ENCODE results near the gene OR2D2. TPM values are rescaled to one million over a fixed set of nuclear protein-coding genes. Genes with fewer than 3 reads are reported as not detected.
A peak's percentile ranks its signal among the peaks of the same experiment; 100 is the strongest.
"Not testable (repeated sequence)": the region's sequence is repeated elsewhere in the genome, so short reads cannot be mapped to it uniquely, and the experiment has no call there.

Gene OR2D2
- total RNA-seq, 1 donor from 2014 or later: 0.44 TPM

DNA sequence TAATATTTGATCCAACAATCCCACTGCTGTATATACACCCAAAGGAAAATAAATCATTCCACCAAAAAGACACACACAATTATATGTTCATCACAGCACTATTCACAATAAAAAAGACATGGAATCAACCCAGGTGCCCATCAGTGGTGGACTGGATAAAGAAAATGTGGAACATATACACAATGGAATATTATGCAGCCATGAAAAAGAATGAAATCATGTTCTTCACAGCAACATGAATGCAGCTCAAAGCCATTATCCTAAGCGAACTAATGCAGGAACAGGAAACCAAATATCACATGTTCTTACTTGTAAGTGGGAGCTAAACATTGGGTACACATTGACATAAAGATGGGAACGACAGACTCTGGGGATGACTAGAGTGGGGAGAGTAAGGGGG, 27.4 kb upstream of the OR2D2 start:
- H3K4me3 Mint-ChIP-seq: no peak overlapping the region
- H3K4me1 Mint-ChIP-seq: no peaks in the 10 kb centered on the region
- no peak overlapping the region for H3K27ac Mint-ChIP-seq (ENCODE audit: unreplicated experiment)
- TF ChIP-seq, protein P1, sequence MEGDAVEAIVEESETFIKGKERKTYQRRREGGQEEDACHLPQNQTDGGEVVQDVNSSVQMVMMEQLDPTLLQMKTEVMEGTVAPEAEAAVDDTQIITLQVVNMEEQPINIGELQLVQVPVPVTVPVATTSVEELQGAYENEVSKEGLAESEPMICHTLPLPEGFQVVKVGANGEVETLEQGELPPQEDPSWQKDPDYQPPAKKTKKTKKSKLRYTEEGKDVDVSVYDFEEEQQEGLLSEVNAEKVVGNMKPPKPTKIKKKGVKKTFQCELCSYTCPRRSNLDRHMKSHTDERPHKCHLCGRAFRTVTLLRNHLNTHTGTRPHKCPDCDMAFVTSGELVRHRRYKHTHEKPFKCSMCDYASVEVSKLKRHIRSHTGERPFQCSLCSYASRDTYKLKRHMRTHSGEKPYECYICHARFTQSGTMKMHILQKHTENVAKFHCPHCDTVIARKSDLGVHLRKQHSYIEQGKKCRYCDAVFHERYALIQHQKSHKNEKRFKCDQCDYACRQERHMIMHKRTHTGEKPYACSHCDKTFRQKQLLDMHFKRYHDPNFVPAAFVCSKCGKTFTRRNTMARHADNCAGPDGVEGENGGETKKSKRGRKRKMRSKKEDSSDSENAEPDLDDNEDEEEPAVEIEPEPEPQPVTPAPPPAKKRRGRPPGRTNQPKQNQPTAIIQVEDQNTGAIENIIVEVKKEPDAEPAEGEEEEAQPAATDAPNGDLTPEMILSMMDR (conservative IDR thresholded peaks at IDR 0.05): no peak
- H3K9me3 Mint-ChIP-seq: no peaks in the 10 kb centered on the region
- no peak for DNase-seq (ENCODE audit: low read depth, low spot score)
- no peaks in the 10 kb centered on the region for H3K36me3 Mint-ChIP-seq (ENCODE audit: low read depth)
- no peaks in the 10 kb centered on the region for H3K27me3 Mint-ChIP-seq (ENCODE audit: low read depth)

DNA sequence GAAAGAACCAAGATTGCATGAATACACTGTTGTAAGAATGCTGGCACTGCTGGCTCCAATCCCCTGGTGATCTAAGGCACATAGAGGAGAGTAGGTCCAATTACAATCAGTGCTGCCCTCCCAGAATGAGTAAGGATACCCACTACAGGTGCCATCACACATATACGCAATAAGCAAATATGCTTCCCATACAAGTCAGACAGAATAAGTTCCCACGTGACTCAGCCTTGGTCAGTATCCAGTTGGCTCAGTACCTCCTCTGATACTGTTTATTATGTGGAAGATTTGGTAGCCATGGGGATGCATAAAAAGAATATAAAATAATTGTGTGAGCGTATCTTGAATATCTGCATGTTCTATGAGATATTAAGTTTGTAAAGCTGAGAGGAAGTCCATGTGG, 19.6 kb upstream of the OR2D2 start:
- no peak overlapping the region for H3K27ac Mint-ChIP-seq (ENCODE audit: unreplicated experiment)
- no peaks in the 10 kb centered on the region for H3K36me3 Mint-ChIP-seq (ENCODE audit: low read depth)
- no peak overlapping the region for H3K4me3 Mint-ChIP-seq
- H3K9me3 Mint-ChIP-seq: no peaks in the 10 kb centered on the region
- H3K4me1 Mint-ChIP-seq: no peaks in the 10 kb centered on the region
- no peak for DNase-seq (ENCODE audit: low read depth, low spot score)
- TF ChIP-seq, protein P1 (conservative IDR thresholded peaks at IDR 0.05): no peak
- no peaks in the 10 kb centered on the region for H3K27me3 Mint-ChIP-seq (ENCODE audit: low read depth)

DNA sequence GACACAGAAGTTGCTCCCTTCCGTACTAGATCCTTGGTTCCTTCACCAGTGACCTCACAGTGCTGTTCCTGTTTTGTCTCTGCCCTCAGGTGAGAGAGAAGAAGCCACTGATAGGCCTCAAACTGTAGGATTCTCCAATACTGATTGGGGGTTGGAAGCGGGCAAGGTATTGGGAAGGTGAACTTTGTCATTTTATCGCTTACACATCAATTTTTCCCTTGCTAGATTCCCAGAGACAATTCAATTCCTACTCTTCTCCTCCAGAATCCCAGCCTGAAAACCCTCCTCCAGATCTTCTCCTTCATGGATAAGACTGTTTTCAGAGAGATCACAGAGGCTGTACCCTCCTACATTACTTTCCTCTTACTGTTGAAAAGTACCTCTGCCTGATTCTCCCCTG, 19.1 kb upstream of the OR2D2 start:
- no peak overlapping the region for H3K27ac Mint-ChIP-seq (ENCODE audit: unreplicated experiment)
- no peaks in the 10 kb centered on the region for H3K4me1 Mint-ChIP-seq
- H3K4me3 Mint-ChIP-seq: no peak overlapping the region
- no peaks in the 10 kb centered on the region for H3K9me3 Mint-ChIP-seq
- DNase-seq (ENCODE audit: low read depth, low spot score): no peak
- no peaks in the 10 kb centered on the region for H3K36me3 Mint-ChIP-seq (ENCODE audit: low read depth)
- no peaks in the 10 kb centered on the region for H3K27me3 Mint-ChIP-seq (ENCODE audit: low read depth)
- TF ChIP-seq, protein P1 (conservative IDR thresholded peaks at IDR 0.05): no peak

DNA sequence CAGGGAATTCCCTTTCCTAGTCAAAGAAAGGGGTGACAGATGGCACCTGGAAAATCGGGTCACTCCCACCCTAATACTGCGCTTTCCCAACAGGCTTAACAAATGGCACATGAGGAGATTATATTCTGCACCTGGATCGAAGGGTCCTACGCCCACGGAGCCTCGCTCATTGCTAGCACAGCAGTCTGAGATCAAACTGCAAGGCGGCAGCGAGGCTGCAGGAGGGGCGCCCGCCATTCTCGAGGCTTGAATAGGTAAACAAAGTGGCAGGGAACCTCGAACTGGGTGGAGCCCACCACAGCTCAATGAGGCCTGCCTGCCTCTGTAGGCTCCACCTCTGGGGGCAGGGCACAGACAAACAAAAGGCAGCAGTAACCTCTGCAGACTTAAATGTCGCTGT, 12.5 kb upstream of the OR2D2 start:
- not testable (repeated sequence) for H3K27ac Mint-ChIP-seq (ENCODE audit: unreplicated experiment); H3K4me3 Mint-ChIP-seq; H3K4me1 Mint-ChIP-seq; H3K9me3 Mint-ChIP-seq; H3K27me3 Mint-ChIP-seq (ENCODE audit: low read depth); H3K36me3 Mint-ChIP-seq (ENCODE audit: low read depth); DNase-seq (ENCODE audit: low read depth, low spot score)

DNA sequence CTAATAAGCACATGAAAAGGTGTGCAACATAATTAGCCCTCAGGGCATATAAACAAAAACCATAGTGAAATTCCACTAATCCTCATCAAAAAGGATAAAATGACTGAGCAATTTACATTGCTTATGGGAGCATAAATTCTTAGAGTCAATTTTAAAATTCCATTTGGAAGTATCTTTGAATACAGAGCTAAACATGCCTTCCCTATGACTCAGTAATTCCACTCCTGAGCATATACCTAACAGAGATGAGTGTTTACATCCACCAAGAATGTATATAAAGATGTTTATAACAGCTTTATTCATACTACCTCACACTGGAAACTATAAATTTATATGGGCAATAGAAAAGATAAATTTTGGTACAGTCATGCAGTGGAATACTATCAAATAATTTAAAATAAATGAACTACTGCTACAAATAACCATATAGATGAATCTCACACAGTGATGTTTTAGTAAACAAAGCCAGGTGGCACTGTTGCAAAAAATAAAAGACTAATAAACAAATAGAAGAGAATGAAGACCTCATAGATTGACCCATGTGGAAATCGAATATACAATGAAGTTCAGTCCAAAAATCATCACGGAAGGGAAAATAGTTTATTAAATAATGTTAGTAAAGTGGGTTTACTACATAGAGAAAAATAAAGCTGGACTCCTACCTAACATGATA, 8.2 kb upstream of the OR2D2 start:
- DNase-seq (ENCODE audit: low read depth, low spot score): no peak
- H3K36me3 Mint-ChIP-seq (ENCODE audit: low read depth): no peaks in the 10 kb centered on the region
- H3K4me1 Mint-ChIP-seq: no peaks in the 10 kb centered on the region
- TF ChIP-seq, protein P1 (conservative IDR thresholded peaks at IDR 0.05): peak; percentile 29
- no peak overlapping the region for H3K27ac Mint-ChIP-seq (ENCODE audit: unreplicated experiment)
- H3K27me3 Mint-ChIP-seq (ENCODE audit: low read depth): no peaks in the 10 kb centered on the region
- H3K4me3 Mint-ChIP-seq: no peak overlapping the region
- H3K9me3 Mint-ChIP-seq: peaks cover 3% of the 10 kb centered on the region

DNA sequence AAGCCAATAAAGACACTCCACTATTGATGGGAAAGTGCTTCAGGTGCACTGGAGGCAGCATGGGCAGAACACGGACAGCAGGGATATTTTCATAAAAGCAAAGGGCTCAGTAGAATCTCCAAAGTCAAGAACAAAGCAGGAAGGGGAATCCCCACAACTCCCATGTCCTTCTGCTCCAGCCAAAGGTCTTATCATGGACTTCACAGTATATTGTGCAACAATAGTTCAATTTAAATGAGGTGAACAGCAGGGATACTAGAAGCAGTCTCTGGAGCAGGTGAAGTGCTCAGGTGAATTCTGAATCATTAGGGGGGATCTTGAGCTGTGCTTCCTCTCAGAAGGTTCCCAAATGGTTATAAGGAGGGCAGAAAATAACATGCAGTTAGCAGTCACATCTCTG, 6.6 kb upstream of the OR2D2 start:
- Mint-ChIP-seq H3K4me3 (no peak overlapping the region), H3K27me3 (ENCODE audit: low read depth) (no peaks in the 10 kb centered on the region), H3K9me3 (peaks cover 3% of the 10 kb centered on the region), H3K27ac (ENCODE audit: unreplicated experiment) (no peak overlapping the region), H3K4me1 (no peaks in the 10 kb centered on the region), H3K36me3 (ENCODE audit: low read depth) (no peaks in the 10 kb centered on the region)
- no peak for DNase-seq (ENCODE audit: low read depth, low spot score)
- TF ChIP-seq, protein P1 (conservative IDR thresholded peaks at IDR 0.05): no peak
